Measurements from ENCODE around the gene STAMBP.

STAMBP gene

GRCh38 chr2:73917296-73917695, 88.5 kb downstream of the STAMBP start:
- H3K4me1 Mint-ChIP-seq (ENCODE audit: low read depth): peaks cover 10% of the 10 kb centered on the region
- H3K9me3 Mint-ChIP-seq: no peaks in the 10 kb centered on the region
- no peak overlapping the region for H3K27ac Mint-ChIP-seq
- H3K4me3 Mint-ChIP-seq: no peak overlapping the region
- H3K36me3 Mint-ChIP-seq (ENCODE audit: low read depth): no peaks in the 10 kb centered on the region
- H3K27me3 Mint-ChIP-seq (ENCODE audit: low read depth): no peaks in the 10 kb centered on the region

- Mint-ChIP-seq H3K27ac (no peak overlapping the region), H3K4me1 (ENCODE audit: low read depth) (peaks cover 11% of the 10 kb centered on the region), H3K4me3 (no peak overlapping the region), H3K9me3 (no peaks in the 10 kb centered on the region), H3K27me3 (ENCODE audit: low read depth) (no peaks in the 10 kb centered on the region), H3K36me3 (ENCODE audit: low read depth) (no peaks in the 10 kb centered on the region)
Measured at GRCh38 chr2:73917696-73918207, 89.0 kb downstream of the STAMBP start.

GRCh38 chr2:73918856-73919255, 90.1 kb downstream of the STAMBP start:
- H3K27me3 Mint-ChIP-seq (ENCODE audit: low read depth): no peaks in the 10 kb centered on the region
- H3K36me3 Mint-ChIP-seq (ENCODE audit: low read depth): no peaks in the 10 kb centered on the region
- H3K27ac Mint-ChIP-seq: no peak overlapping the region
- H3K4me1 Mint-ChIP-seq (ENCODE audit: low read depth): peaks cover 14% of the 10 kb centered on the region
- H3K9me3 Mint-ChIP-seq: no peaks in the 10 kb centered on the region
- no peak overlapping the region for H3K4me3 Mint-ChIP-seq

- Mint-ChIP-seq H3K4me3 (no peak overlapping the region), H3K9me3 (no peaks in the 10 kb centered on the region), H3K36me3 (ENCODE audit: low read depth) (no peaks in the 10 kb centered on the region), H3K27ac (no peak overlapping the region), H3K27me3 (ENCODE audit: low read depth) (no peaks in the 10 kb centered on the region), H3K4me1 (ENCODE audit: low read depth) (peaks cover 13% of the 10 kb centered on the region)
Measured at GRCh38 chr2:73919596-73920228, 91.0 kb downstream of the STAMBP start.

GRCh38 chr2:73920577-73921545, 92.1 kb downstream of the STAMBP start:
- Mint-ChIP-seq H3K36me3 (ENCODE audit: low read depth) (no peaks in the 10 kb centered on the region), H3K4me3 (no peak overlapping the region), H3K27me3 (ENCODE audit: low read depth) (no peaks in the 10 kb centered on the region), H3K9me3 (no peaks in the 10 kb centered on the region), H3K27ac (no peak overlapping the region), H3K4me1 (ENCODE audit: low read depth) (peaks cover 10% of the 10 kb centered on the region)

GRCh38 chr2:73921581-73921980, 92.8 kb downstream of the STAMBP start:
- no peaks in the 10 kb centered on the region for H3K9me3 Mint-ChIP-seq
- H3K4me3 Mint-ChIP-seq: no peak overlapping the region
- no peaks in the 10 kb centered on the region for H3K27me3 Mint-ChIP-seq (ENCODE audit: low read depth)
- H3K36me3 Mint-ChIP-seq (ENCODE audit: low read depth): no peaks in the 10 kb centered on the region
- H3K4me1 Mint-ChIP-seq (ENCODE audit: low read depth): peaks cover 15% of the 10 kb centered on the region
- H3K27ac Mint-ChIP-seq: no peak overlapping the region

- no peak overlapping the region for H3K4me3 Mint-ChIP-seq
- no peak overlapping the region for H3K27ac Mint-ChIP-seq
- H3K27me3 Mint-ChIP-seq (ENCODE audit: low read depth): no peaks in the 10 kb centered on the region
- no peaks in the 10 kb centered on the region for H3K9me3 Mint-ChIP-seq
- peaks cover 15% of the 10 kb centered on the region for H3K4me1 Mint-ChIP-seq (ENCODE audit: low read depth)
- no peaks in the 10 kb centered on the region for H3K36me3 Mint-ChIP-seq (ENCODE audit: low read depth)
Measured at GRCh38 chr2:73922681-73923080, 93.9 kb downstream of the STAMBP start.

Data from T-helper 1 cell treated with Interleukin-12 subunit alpha and Interleukin-12 subunit beta and Interleukin-4 antibody, amounts not matched to agents 30 μg/mL and 1 μg/mL, for 36 hours (primary cell).